ENCODE measurements around the gene FPR2.

The FPR2 gene

GRCh38 chr19:51807925-51808324, 46.9 kb downstream of the FPR2 start:
- DNase-seq: no peak

- no peak for DNase-seq
These were observed 47.5 kb downstream of the FPR2 start for GRCh38 chr19:51808333-51808986.

- no peak for DNase-seq
These were observed 48.8 kb downstream of the FPR2 start for GRCh38 chr19:51809787-51810186.

GRCh38 chr19:51810223-51810622, 49.2 kb downstream of the FPR2 start:
- DNase-seq: no peak

GRCh38 chr19:51811344-51811743, 50.4 kb downstream of the FPR2 start:
- no peak for DNase-seq

- no peak for DNase-seq
These were observed 54.1 kb downstream of the FPR2 start for GRCh38 chr19:51815043-51815442.

GRCh38 chr19:51816711-51817110, 55.7 kb downstream of the FPR2 start:
- no peak for DNase-seq

GRCh38 chr19:51820011-51820410, 59.0 kb downstream of the FPR2 start:
- no peak for DNase-seq

All from central memory CD4-positive, alpha-beta T cell (primary cell).